GM21529 (cell line): Measurements from ENCODE around the gene ATP6V0D1.
"Not testable (repeated sequence)": the region's sequence is repeated elsewhere in the genome, so short reads cannot be mapped to it uniquely, and the experiment has no call there.

Experiments
- ATAC-seq: cut with Tn5 transposase; IDR thresholded peaks from one replicate; pipeline ENCODE4 v1.9.1; 2021; ENCODE audit not compliant: unreplicated experiment

The ATP6V0D1 gene

GRCh38 chr16:67429799-67430503, 51.0 kb downstream of the ATP6V0D1 start:
- no peak for ATAC-seq

DNA sequence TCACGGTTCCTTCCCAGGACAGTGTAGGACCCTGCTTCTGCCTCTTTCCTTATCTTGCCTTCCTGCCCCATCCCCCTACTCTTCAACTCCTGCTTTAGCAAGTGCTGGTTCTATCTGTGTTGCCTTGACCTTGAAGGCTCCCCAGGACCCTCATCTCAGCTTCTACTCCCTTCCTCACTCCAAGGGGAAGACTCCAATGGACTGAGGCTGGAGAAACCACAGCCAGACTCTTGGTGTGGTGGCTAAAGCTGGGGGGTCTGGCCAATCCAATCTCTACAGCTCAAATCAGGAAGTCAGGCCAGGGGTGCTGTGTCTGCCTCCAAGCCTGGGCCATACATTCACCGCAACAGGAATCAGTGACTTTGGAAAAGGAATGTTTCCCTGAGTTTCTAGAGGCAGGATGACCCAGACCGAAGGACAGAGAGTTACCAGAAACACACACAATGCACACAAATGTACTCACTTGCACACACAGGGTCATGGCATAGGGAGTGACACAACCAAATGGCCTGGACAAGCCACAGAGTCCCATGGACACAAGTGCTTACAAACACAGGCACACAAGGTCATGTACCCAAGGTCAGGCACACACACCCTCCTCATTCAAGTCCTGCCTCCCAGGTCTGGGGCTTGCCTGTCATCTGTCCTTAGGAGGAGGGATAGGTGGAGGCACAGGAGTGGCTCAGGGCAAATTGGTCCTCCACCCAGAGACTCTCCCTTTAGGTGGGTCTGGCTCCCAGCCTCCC, 51.7 kb downstream of the ATP6V0D1 start:
- no peak for ATAC-seq

GRCh38 chr16:67428146-67428731, 52.7 kb downstream of the ATP6V0D1 start:
- ATAC-seq: no peak

DNA sequence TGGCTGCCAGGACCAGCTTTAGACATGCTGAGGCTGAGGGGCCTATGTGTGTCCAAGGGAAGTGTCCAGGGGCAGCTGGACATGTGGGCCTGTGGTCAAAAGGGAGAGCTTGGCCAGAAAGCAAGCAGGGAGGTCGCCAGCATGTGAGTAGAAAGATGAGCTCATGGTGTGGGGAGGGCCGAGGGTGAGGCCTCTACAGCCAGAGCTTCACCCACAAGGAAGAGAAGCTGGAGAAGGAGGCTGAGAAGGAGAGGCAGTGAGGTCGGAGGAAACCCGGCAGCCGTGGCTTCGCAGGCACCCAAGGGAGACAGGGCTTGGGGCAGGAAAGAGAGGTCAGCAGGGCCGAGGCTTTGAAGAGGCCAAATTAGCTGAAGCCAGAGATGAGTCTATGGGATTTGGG, 54.0 kb downstream of the ATP6V0D1 start:
- no peak for ATAC-seq

- ATAC-seq: no peak
Measured at GRCh38 chr16:67426022-67426421, 54.9 kb downstream of the ATP6V0D1 start.

DNA sequence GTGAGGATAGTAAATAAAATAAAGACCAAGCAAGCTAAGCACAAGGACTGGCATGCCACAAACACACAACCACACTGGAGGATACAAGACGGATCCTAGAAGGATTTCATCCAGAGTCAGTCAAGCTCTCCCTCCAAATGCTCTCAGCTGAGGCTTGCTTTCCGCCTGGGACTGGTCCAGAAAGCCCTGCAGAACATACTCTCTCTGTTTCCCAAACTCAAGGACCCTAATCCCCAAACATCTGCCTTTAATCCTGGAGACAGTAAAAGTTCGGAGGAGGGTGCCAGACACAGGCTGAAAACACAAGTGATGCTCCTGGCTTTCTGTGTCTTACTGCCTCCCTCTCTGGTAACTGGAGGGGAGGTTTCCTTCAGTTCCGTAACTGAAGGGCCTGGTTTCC, 55.4 kb downstream of the ATP6V0D1 start:
- no peak for ATAC-seq

- no peak for ATAC-seq
Measured at GRCh38 chr16:67425061-67425460, 55.9 kb downstream of the ATP6V0D1 start.

GRCh38 chr16:67424261-67424615, 56.7 kb downstream of the ATP6V0D1 start:
- ATAC-seq: no peak

DNA sequence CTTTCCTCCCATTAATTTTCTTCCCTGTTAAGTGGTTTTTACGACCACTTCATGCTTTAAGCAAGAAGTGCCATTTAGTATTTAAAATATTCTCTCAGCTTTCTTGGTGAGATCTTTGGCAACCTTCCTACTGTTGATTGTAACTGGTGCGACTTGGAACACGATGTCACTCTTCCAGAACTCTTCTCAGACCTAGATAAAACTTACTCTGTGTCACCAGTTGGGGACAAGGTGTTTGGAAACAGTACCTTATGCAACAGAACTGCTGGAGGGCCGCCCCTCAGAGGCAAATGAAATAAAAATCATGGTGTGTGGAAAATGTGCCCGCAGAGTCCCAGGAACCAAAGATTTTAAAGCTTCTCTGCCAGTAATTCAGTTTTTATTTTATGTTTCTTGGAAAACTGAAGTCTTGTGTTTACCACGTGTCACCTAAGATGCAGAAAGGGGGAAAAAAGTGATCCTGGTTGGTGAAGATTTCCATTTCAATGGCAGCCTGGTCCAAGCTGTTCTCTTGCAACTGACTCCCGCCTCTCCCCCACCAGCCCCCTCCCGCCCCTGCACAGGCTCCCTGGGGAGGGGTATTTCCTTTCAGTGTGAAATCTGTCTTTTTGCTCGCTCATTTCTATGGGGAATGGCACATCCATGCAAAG, 57.2 kb downstream of the ATP6V0D1 start:
- ATAC-seq: no peak

DNA sequence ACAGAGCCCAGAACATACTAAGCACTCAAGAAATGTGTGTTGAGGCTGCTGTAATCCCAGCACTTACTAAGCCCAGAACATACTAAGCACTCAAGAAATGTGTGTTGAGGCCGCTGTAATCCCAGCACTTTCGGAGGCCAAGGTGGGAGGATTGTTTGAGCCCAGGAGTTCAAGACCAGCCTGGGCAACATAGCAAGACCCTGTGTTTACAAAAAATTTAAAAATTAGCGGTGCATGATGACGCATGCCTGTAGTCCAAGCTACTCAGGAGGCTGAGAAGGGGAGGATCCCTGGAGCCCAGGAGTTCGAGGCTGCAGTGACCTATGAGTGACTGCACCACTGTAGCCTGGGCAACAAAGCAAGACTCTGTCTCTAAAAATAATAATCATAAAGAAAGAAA, 57.9 kb downstream of the ATP6V0D1 start:
- no peak for ATAC-seq

- no peak for ATAC-seq
Measured at GRCh38 chr16:67421030-67421429, 59.9 kb downstream of the ATP6V0D1 start.

GRCh38 chr16:67419931-67420330, 61.0 kb downstream of the ATP6V0D1 start:
- ATAC-seq: no peak

DNA sequence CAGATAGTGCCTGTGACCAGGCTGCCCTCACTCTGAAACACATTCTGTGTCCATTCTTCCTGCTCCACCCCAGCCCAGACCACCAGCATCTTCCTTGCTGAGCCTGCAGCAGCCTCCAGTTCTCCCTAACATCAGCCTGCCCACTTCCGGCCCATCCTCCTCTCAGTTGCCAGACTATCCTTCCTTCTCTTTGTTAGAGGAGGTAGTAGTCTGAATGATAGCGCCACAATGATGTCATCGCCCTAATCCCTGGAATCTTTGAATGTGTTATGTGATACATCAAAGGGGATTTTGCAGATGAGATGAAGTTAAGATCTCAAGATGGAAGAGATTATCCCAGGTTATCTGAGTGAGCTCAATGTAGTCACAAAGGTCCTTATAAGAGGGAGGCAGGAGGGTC, 61.5 kb downstream of the ATP6V0D1 start:
- no peak for ATAC-seq

- no peak for ATAC-seq
Measured at GRCh38 chr16:67417333-67418061, 63.5 kb downstream of the ATP6V0D1 start.

DNA sequence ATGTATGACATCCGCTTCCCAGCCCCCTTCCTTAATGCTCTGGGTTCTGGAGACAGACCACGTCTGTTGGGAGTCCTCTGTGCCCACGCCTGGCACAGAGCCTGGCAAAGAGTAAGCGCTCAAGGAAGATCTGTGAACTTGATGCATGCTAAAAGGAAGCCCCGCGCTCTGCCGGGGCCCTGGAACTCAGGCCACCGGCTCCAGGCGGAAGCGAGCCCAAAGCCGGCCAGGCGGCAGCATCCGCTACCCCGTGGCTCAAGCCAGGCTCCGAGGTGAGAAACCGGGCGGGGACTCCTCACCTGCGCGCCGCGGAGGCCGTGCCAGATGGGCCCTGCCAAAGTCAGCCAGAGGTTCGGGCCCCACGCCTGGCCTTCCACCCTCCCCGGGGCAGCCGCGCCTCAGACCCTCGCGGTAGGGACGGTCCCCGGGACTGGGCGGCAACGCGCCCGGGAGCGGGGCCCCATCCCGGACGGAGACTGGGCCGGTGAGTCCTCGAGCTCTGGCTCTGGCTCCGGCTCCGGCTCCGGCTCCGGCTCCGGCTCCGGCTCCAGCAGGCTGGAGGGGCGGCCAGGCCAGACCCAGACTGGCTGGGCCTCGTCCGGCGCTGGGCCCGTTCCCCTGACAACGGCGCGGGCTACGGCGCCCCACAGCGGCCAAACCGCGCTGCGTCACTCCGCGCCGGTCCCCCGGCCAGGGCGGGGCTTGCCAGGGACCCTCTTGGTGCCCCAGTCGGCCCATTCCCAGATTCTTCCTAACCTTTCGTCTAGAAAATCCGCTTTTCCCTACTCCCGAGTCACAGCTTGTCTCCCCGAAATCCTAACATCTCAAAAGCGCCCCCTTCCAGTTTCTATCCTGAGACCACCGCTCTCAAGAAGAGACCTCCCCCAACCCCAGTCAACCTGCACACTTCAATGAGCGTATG, 64.8 kb downstream of the ATP6V0D1 start, which contains the start of gene ZDHHC1:
Gene ZDHHC1, minus strand, starts transcription at position 606 of the 922 bp plus-strand sequence. CDS start 8,702 bp downstream, outside the sequence.
- ATAC-seq: peak; percentile 74

DNA sequence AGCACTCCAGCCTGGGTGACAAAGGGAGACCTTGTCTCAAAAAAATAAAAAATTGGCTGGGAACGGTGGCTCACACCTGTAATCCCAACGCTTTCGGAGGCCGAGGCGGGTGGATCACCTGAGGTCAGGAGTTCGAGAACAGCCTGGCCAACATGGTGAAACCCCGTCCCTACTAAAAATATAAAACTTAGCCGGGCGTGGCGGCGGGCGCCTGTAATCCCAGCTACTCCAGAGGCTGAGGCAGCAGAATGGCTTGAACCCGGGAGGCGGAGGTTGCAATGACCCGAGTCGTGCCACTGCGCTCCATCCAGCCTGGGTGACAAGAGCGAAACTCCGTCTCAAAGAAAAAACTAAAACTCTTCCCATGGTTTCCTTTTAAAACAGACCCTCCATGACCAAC, 65.5 kb downstream of the ATP6V0D1 start:
- ATAC-seq: not testable (repeated sequence)

DNA sequence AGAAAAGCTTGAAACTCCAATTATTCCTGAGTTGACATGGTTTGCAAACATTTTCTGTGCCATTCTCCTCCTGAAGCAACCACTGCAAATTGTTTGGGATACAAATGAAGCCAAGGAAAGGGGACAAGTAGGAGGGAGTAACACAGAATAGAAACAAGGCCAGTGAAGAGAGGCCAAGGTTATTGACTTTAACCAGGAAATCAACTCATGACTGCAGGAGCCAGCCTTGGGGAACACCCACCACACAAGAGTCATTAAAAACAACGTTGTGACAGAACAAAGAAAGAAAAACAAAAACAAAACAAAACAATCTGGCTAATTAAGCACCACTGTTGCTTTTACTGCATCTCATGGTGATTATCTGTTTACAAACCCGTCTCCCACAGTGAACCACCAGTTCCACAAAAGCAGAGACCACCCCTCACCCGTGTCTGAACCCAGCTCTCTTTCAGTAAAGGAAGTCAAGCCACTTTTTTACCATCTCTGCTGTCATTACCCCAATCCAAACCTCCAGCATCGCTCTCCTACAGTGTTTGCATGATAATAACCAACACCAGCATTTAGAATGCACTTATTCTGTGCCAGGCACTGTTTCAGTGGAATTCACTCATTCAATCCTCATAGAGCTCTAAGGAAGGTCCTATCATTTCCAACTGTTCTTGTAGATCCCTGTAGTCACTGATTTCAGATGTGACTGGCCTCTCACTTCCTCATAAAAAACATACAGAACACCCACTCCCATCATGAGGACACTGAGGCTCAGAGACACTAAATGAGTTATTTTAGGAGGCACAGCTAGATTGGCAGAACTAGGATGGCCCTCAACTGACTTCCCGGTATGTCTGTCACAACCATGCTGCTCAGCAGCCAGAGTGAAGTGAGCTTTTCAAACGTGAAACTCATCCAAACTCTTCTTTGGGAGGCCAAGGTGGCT, 66.7 kb downstream of the ATP6V0D1 start:
- no peak for ATAC-seq

- ATAC-seq: no peak
Measured at GRCh38 chr16:67412294-67412693, 68.7 kb downstream of the ATP6V0D1 start.

DNA sequence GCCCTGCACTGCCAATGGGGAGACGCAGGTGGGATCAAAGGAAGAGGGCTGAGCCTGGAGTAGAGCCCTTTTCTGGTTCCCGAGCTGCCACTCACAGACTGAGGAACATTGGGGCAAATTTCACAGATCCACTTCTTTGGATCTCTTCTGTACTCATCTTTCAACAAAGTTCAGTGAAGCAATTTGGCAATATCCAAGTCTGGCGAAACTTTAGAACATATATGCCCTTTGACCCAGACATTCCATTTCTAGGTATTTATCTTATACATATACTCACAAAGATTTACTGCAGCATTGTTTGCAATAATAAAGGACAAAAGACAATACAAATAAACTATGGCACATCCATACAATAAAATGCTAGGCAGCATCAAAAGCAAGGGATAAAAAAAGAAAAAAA, 69.6 kb downstream of the ATP6V0D1 start:
- ATAC-seq: no peak
